GM12801 (cell line): ENCODE measurements around the gene COMMD4.

Experiments
- CTCF ChIP-seq: IDR thresholded peaks from one replicate; pipeline ENCODE4 v1.5.1; 2011; ENCODE audit warnings: control low read depth; ENCODE audit not compliant: insufficient read length; ENCODE audit errors: extremely low read depth

Gene COMMD4

GRCh38 chr15:75360856-75361255 is 25.0 kb downstream of the COMMD4 start:
- no peak for TF ChIP-seq CTCF

GRCh38 chr15:75361361-75361988 is 25.6 kb downstream of the COMMD4 start:
- TF ChIP-seq CTCF, result no peak

GRCh38 chr15:75361989-75362641 is 26.3 kb downstream of the COMMD4 start:
- TF ChIP-seq CTCF, result no peak

- no peak for TF ChIP-seq CTCF
These were observed 26.9 kb downstream of the COMMD4 start for GRCh38 chr15:75362642-75363249.

GRCh38 chr15:75363786-75364185 is 27.9 kb downstream of the COMMD4 start:
- TF ChIP-seq CTCF, result no peak

- no peak for TF ChIP-seq CTCF
These were observed 29.0 kb downstream of the COMMD4 start for GRCh38 chr15:75364881-75365280.

- no peak for TF ChIP-seq CTCF
These were observed 30.3 kb downstream of the COMMD4 start for GRCh38 chr15:75366163-75366562.
